GM12874 (cell line): ENCODE results near the gene GNLY.

Experiments used
- TF ChIP-seq, protein P1 (sequence below): IDR thresholded peaks from 2 replicates; pipeline ENCODE4 v1.5.1; 2011; ENCODE audit warnings: low read depth, mild to moderate bottlenecking, control low read depth, low read length, moderate library complexity; ENCODE audit not compliant: insufficient read depth

Gene GNLY

DNA sequence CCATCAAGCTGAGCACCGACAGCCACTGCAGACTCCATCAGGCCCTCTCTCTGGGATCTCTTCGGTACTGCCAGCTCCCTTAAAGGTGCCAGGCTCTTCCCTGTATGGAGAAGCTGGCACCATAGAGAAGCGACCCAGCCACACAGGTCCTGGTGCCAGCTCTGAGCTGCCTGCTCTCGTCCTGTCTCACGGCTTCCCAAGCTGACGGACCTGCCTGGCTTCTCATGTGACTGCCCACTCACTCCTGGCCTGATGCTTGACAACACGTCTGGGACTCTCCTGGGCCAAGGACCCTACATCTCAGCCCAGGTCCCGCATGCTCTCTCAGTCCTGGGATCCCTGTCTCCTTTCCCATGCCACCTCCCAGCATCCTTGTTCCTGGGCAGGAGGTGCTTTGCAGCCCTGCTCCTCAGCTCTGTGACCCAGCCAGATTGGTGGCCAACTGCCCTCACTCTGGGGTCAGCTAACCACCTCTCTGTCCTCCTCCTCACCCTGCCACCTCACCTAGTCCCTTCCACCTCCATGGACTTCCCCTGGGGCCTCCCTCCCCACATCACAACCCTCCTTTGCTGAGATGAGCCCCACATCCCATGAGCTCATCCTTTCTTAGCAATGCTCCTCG is 47.2 kb downstream of the GNLY start:
- TF ChIP-seq, protein P1, sequence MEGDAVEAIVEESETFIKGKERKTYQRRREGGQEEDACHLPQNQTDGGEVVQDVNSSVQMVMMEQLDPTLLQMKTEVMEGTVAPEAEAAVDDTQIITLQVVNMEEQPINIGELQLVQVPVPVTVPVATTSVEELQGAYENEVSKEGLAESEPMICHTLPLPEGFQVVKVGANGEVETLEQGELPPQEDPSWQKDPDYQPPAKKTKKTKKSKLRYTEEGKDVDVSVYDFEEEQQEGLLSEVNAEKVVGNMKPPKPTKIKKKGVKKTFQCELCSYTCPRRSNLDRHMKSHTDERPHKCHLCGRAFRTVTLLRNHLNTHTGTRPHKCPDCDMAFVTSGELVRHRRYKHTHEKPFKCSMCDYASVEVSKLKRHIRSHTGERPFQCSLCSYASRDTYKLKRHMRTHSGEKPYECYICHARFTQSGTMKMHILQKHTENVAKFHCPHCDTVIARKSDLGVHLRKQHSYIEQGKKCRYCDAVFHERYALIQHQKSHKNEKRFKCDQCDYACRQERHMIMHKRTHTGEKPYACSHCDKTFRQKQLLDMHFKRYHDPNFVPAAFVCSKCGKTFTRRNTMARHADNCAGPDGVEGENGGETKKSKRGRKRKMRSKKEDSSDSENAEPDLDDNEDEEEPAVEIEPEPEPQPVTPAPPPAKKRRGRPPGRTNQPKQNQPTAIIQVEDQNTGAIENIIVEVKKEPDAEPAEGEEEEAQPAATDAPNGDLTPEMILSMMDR, result no peak

DNA sequence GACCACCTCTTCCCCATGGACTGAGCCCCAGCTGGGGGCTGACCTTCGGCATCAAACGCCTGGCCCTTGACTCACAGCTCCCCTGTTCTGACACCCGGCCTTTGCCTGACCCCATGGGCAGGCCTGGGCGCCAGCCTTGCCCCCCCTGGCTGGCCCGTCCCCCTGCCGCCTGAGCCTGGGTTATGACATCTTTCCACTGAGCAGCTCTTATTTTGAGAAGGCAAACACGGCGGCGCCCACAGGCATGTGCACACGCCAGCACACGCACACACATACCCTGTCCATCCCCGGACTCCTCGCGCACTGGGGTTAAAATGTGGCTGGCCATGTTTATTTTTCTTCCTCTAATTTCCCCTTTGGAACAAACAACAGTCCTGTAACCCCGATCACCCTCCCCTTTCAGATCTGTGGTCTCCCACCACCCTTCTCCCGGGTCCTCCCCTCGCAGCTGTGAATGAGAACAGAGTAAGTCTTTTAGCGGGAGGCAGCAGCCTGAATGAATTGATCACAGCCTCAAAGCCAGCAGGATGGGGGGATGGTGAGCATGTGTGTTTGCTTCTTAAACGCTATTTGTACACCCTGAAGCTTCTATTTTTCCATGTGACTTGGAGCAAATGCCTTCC is 47.8 kb downstream of the GNLY start:
- TF ChIP-seq, protein P1, result no peak

DNA sequence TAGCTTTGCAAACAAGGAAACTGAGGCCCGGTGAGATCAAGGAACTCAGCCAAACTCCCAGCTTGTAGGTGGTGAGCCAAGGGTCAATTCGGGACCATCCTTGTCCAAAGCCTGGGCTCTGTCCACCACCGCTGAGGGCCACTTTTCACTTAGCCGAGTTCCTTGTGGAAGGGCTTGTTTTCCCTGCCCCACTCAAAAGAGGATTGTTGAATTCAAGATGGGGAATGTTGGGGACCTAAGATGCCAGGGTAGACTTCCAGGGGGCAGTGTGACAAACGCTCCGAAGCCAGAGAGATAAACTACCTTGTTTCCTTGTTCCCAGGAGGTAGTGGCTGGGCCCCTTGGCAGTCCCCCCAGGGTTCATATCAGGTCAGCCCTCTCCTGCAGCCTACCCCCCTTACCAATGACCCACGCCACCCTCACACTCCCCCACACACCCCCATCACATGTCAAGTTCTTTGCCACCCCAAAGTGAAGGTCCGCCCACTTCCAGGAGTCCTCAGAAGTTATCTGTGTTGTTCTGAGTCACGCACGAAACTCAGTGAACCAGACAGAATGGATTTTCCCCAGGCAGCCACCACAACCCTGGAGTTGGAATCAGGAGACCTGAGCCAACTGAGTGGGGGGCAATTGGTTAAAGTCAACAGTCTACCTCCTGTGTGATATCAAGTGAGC is 49.3 kb downstream of the GNLY start:
- TF ChIP-seq, protein P1, result no peak

DNA sequence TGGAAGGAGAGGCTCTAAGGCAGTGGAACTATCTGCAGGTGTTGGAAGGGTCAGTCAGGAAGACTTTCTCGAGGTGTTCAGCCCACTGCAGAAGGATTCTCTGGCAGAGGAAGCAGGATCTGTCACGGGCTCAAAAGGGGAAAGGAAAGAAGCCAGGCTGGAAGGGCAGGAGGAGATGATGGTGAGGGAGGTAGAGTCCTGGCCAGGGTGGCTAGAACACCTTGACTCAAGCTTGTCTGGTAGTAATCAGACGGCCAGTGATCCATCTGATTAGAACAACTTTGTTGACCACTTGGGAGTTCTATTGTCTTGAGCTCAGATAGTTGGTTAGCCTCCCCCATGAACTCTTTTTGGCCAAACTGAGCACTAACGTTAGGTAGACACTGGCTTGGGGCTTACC is 49.9 kb downstream of the GNLY start:
- TF ChIP-seq, protein P1, result no peak

DNA sequence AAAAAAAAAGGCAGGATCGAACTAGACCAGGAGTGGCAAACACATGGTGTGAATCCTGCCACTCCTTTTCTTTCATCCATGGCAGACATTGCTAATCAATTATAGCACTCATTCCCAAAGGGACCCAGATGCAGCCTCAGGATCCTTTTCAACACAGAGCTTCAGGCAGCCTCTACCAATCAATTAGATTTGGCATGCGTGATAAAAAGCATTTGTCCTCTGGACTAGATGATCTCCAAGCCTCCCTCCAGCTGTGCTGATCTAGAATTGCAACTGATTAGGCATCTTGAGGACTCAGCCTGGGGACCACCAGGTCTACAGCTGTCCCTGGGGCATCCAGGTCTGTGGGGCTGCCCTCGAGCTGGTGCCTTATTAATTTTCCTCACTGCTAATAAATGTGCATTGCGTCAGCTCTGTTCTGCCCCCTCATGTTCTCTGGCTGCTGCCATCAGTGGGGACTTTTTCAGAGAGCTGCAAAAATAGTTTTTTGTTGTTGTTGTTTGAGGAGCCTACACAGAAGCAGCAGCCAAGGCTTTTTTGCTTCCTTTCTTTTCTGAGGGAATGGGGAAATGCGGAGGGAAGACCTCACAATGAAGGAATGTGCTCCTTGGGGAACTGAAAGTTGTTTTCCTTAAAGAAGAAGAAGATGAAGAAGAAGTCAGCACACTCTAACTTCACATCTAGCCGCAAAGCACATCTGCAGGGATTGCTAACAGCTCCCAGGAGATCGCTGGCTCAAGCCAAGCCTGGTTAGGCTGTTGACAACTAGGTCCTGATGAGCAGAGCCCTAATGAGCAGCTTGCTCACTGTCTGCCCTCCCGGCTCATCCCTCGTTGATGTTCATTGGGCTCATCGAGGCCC is 50.8 kb downstream of the GNLY start:
- TF ChIP-seq, protein P1, result no peak

DNA sequence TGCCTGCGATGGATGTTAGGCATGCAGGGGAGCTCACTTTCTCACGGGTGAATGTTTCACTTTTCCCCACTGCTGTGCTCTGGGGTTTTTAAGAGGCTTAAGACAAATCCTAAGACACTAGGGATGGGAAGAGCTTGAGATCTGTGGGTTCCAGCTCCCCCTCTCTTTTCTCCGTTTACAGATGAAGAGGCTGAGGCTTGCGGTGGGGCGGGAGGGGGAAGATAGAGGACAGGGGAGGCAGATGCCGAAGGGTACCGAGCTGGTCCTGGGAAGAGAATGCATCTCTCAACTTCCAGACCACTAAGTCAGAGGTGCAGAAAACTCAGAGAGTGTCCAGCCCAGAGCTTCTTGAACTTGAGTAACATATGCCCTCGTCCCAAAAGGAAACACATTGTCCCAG is 51.5 kb downstream of the GNLY start:
- TF ChIP-seq, protein P1, result no peak

DNA sequence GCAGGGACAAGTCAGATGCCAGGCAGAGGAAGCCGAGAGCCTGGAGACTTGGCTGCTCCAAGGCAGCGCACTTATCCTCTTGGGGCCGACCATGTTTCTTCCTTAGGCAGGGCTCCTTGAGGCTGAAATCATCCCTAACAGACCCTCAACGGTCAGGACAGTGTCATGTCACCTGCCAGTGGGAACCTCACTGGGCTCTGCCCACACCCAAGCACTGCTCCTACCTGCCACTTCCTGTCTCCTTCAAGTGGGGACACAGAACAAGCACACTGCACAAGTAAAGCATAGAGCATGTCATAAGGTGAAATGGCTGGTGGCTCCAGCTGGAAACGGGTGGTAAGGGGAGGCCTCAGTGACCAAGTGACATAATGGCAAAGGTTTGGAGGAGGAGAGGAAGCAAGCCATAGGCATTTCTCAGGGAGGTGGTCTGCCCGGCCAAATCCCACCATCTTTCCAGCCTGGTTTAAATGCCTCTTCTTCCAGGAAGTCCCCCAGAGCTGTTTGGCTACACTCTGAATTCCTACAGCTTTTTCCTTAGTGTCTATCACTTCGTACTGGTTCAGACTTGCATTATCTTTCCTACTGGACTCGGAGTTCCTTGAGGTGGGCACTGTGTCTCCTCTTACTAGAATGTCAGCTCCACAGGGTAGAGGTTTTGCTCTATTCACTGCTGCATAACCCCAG is 52.3 kb downstream of the GNLY start:
- TF ChIP-seq, protein P1, result no peak
